ENCODE results near the gene MAL.

GRCh38 chr2:94982156-94982555, 43.4 kb upstream of the MAL start:
- TF ChIP-seq SIN3A (IDR thresholded peaks at IDR 0.05; ENCODE audit: borderline replicate concordance, insufficient read depth, low read length) (no peak), POLR2AphosphoS5 (IDR thresholded peaks at IDR 0.05; ENCODE audit: low read depth, low read length) (no peak), TAF1 (IDR thresholded peaks at IDR 0.05; ENCODE audit: borderline replicate concordance, insufficient read depth, low read length) (no peak)
